Skeletal muscle tissue (tissue), 4 donors: ENCODE results near the gene SERPINB4. TPM values are rescaled to one million over a fixed set of nuclear protein-coding genes. Genes with fewer than 3 reads are reported as not detected.
"Not testable (repeated sequence)": the region's sequence is repeated elsewhere in the genome, so short reads cannot be mapped to it uniquely, and the experiment has no call there.

Experiments
- H3K27ac ChIP-seq: one replicate; pipeline ENCODE4 v1.7.0; 2013; ENCODE audit warnings: mild to moderate bottlenecking, low read depth, low read length, inconsistent platforms
- H3K27me3 ChIP-seq, 3 donors: one replicate each; pipeline ENCODE4 v1.7.0; 2013; ENCODE audit warnings: low read length in 3 of 3; ENCODE audit not compliant: control insufficient read depth in 3 of 3, insufficient read depth in 3 of 3
- H3K36me3 ChIP-seq, 3 donors: one replicate each; pipeline ENCODE4 v1.7.0; 2013; ENCODE audit warnings: low read length in 3 of 3; ENCODE audit not compliant: control insufficient read depth in 3 of 3, insufficient read depth in 3 of 3
- H3K4me1 ChIP-seq, 3 donors: one replicate each; pipeline ENCODE4 v1.7.0; 2013; ENCODE audit warnings: low read length in 3 of 3, mild to moderate bottlenecking in 3 of 3; ENCODE audit not compliant: control insufficient read depth in 3 of 3, insufficient read depth in 3 of 3
- H3K4me3 ChIP-seq, 3 donors: one replicate each; pipeline ENCODE4 v1.7.0; 2013; ENCODE audit warnings: low read length in 3 of 3
- H3K9ac ChIP-seq, 3 donors: one replicate each; pipeline ENCODE4 v1.7.0; 2013; ENCODE audit warnings: low read length in 3 of 3, mild to moderate bottlenecking in 3 of 3, moderate library complexity in 2 of 3, low read depth in 1 of 3
- H3K9me3 ChIP-seq, 3 donors: one replicate each; pipeline ENCODE4 v1.7.0; 2013; ENCODE audit warnings: low read length in 3 of 3; ENCODE audit not compliant: control insufficient read depth in 3 of 3
- total RNA-seq: library from RNA; depleted of rRNA; stranded (reverse); fragments of >200 nt; gene quantifications from one replicate; pipeline ENCODE4 v1.2.3, GENCODE V29; 2014
- donor health status: Osteomylitis.

The SERPINB4 gene
- total RNA-seq, 1 donor from 2014 or later: not detected

- Histone ChIP-seq H3K27me3 (no peaks in the 10 kb centered on the region), H3K27ac (no peak overlapping the region), H3K9me3 (no peaks in the 10 kb centered on the region), H3K4me1 (no peaks in the 10 kb centered on the region), H3K9ac (no peak overlapping the region), H3K36me3 (no peaks in the 10 kb centered on the region), H3K4me3 (no peak overlapping the region)
These were observed 32.7 kb upstream of the SERPINB4 start for GRCh38 chr18:63676526-63677323.

GRCh38 chr18:63664571-63664970 lies 20.5 kb upstream of the SERPINB4 start:
- Histone ChIP-seq H3K36me3 (no peaks in the 10 kb centered on the region), H3K27me3 (no peaks in the 10 kb centered on the region), H3K9ac (no peak overlapping the region), H3K4me1 (no peaks in the 10 kb centered on the region), H3K4me3 (no peak overlapping the region), H3K9me3 (no peaks in the 10 kb centered on the region), H3K27ac (no peak overlapping the region)

- H3K9me3 ChIP-seq, H3K4me3 ChIP-seq, H3K27ac ChIP-seq, H3K4me1 ChIP-seq, H3K27me3 ChIP-seq, H3K9ac ChIP-seq, H3K36me3 ChIP-seq: not testable (repeated sequence)
These were observed 17.7 kb upstream of the SERPINB4 start, which contains the start of gene SERPINB3 for GRCh38 chr18:63661750-63662149. Gene SERPINB3, minus strand, starts transcription at chr18:63661893. Its CDS starts 677 bp downstream, at chr18:63661216.

GRCh38 chr18:63658920-63659319 lies 14.9 kb upstream of the SERPINB4 start:
- H3K4me1 ChIP-seq, H3K4me3 ChIP-seq, H3K27me3 ChIP-seq, H3K27ac ChIP-seq, H3K9ac ChIP-seq, H3K9me3 ChIP-seq, H3K36me3 ChIP-seq: not testable (repeated sequence)

- H3K4me1 ChIP-seq, H3K36me3 ChIP-seq, H3K27ac ChIP-seq, H3K27me3 ChIP-seq, H3K9ac ChIP-seq, H3K9me3 ChIP-seq, H3K4me3 ChIP-seq: not testable (repeated sequence)
These were observed 6.2 kb upstream of the SERPINB4 start for GRCh38 chr18:63650271-63650670.

GRCh38 chr18:63648241-63648640 lies 4.2 kb upstream of the SERPINB4 start:
- no peaks in the 10 kb centered on the region for H3K27me3 ChIP-seq
- H3K36me3 ChIP-seq: no peaks in the 10 kb centered on the region
- H3K4me1 ChIP-seq: no peaks in the 10 kb centered on the region
- no peaks in the 10 kb centered on the region for H3K9me3 ChIP-seq
- H3K9ac ChIP-seq: no peak overlapping the region
- H3K4me3 ChIP-seq: no peak overlapping the region
- no peak overlapping the region for H3K27ac ChIP-seq

GRCh38 chr18:63646936-63647335 lies 2.9 kb upstream of the SERPINB4 start:
- Histone ChIP-seq H3K27ac (no peak overlapping the region), H3K9me3 (no peaks in the 10 kb centered on the region), H3K27me3 (no peaks in the 10 kb centered on the region), H3K9ac (no peak overlapping the region), H3K4me3 (no peak overlapping the region), H3K4me1 (no peaks in the 10 kb centered on the region), H3K36me3 (no peaks in the 10 kb centered on the region)

GRCh38 chr18:63644694-63645093 lies 638 bp upstream of the SERPINB4 start:
- H3K36me3 ChIP-seq, H3K27me3 ChIP-seq, H3K9me3 ChIP-seq, H3K9ac ChIP-seq, H3K27ac ChIP-seq, H3K4me3 ChIP-seq, H3K4me1 ChIP-seq: not testable (repeated sequence)

- not testable (repeated sequence) for H3K36me3 ChIP-seq, H3K4me1 ChIP-seq, H3K9me3 ChIP-seq, H3K9ac ChIP-seq, H3K4me3 ChIP-seq, H3K27me3 ChIP-seq, H3K27ac ChIP-seq
These were observed 1.2 kb downstream of the SERPINB4 start for GRCh38 chr18:63642668-63643356.

GRCh38 chr18:63641157-63641680 lies 2.8 kb downstream of the SERPINB4 start:
- not testable (repeated sequence) for H3K9ac ChIP-seq, H3K36me3 ChIP-seq, H3K9me3 ChIP-seq, H3K4me3 ChIP-seq, H3K27ac ChIP-seq, H3K27me3 ChIP-seq, H3K4me1 ChIP-seq
